Esophagus squamous epithelium (tissue), 5 donors: Measurements from ENCODE around the gene KCNH1. TPM values are rescaled to one million over a fixed set of nuclear protein-coding genes. Genes with fewer than 3 reads are reported as not detected.

Experiments used
- DNase-seq: peaks from one replicate; lab custom pipeline; 2025; lab: John Stamatoyannopoulos, UW
- H3K27ac ChIP-seq, 4 donors: fragments of 200-600 bp; sonication (generic); one replicate each; pipeline ENCODE4 v1.5.1; 2016 to 2019; ENCODE audit warnings: mild to moderate bottlenecking in 1 of 4
- H3K27me3 ChIP-seq, 4 donors: fragments of 200-600 bp; sonication (generic); 1 replicate in 3 of 4; 2 replicates in 1 of 4; pipeline versions ENCODE4 v1.5.1 to v1.6.0; 2017 to 2021; ENCODE audit warnings: antibody characterized with exemption in 1 of 4
- H3K36me3 ChIP-seq, 3 donors: fragments of 200-600 bp; sonication (generic); one replicate each; pipeline ENCODE4 v1.5.1; 2016 to 2019
- H3K4me1 ChIP-seq, 3 donors: fragments of 200-600 bp; sonication (generic); one replicate each; pipeline ENCODE4 v1.5.1; 2017 to 2019
- H3K4me3 ChIP-seq, 4 donors: fragments of 200-600 bp; sonication (generic); 1 replicate in 3 of 4; 2 replicates in 1 of 4; pipeline ENCODE4 v1.5.1; 2016 to 2019; ENCODE audit warnings: mild to moderate bottlenecking in 2 of 4, moderate library complexity in 1 of 4
- H3K9me3 ChIP-seq, 3 donors: fragments of 200-600 bp; sonication (generic); one replicate each; pipeline ENCODE4 v1.5.1; 2016 to 2019
- POLR2A ChIP-seq, 4 donors: fragments of 450-650 bp; IDR thresholded peaks; one replicate each; pipeline ENCODE4 v1.6.1; 2017; ENCODE audit warnings: antibody characterized with exemption in 4 of 4, mild to moderate bottlenecking in 4 of 4, moderate library complexity in 3 of 4
- WGBS, 2 donors: methylation state at CpG; one replicate each; pipeline ENCODE4 v1.1.5; 2018; 5-methylcytosine and 5-hydroxymethylcytosine counted together
- intact Hi-C: fragments of 100-400 bp; cut with DNase I; formaldehyde crosslinking; loops from one replicate; pipeline ENCODE4 v1.15.0; 2022
- total RNA-seq, 4 donors: library from RNA; depleted of rRNA; stranded (reverse); fragments of >200 nt; gene quantifications; one replicate each; pipeline ENCODE4 v1.1.0, GENCODE V29; 2016
- TF ChIP-seq, protein P1 (sequence below), 6 experiments: fragments of 450-650 bp in 4 of 6; fragments of 200-600 bp in 2 of 6; sonication (generic) in 2 of 6; IDR thresholded peaks; one replicate each; pipeline ENCODE4 v1.5.1; 2016 to 2019; ENCODE audit warnings: antibody characterized with exemption in 6 of 6, mild to moderate bottlenecking in 4 of 6, moderate library complexity in 4 of 6
- donor health status: DM: yes; HTN: yes; CAD: no.

Gene KCNH1
- total RNA-seq, 4 donors from 2014 or later: 0.57 to 1.0 (median 0.83) TPM; not detected in 1

DNA sequence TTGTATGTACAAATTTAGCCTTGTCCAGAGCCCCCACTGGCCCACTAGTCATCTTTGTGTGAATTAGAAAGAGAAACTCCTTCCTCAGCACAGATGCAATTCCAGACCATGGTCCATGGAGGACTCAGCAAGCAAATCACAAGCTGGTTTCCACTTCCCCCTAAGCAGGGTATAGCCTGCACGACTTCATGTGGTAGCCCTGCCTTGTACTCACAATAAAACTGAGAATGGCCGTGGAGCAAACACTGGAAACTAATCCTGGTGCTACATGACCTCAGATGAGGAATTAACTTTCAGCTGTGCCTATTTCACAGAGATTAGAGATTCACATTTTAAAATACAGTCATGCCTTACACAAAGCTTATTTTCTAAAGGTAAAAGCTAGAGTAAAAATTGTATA is 32.5 kb downstream of the KCNH1 start:
- Histone ChIP-seq H3K27ac (no peak overlapping the region), H3K4me1 (no peaks in the 10 kb centered on the region), H3K27me3 (no peaks in the 10 kb centered on the region), H3K4me3 (no peak overlapping the region), H3K9me3 (no peaks in the 10 kb centered on the region), H3K36me3 (no peaks in the 10 kb centered on the region)
- TF ChIP-seq POLR2A (IDR thresholded peaks at IDR 0.05): no peak
- TF ChIP-seq, protein P1, sequence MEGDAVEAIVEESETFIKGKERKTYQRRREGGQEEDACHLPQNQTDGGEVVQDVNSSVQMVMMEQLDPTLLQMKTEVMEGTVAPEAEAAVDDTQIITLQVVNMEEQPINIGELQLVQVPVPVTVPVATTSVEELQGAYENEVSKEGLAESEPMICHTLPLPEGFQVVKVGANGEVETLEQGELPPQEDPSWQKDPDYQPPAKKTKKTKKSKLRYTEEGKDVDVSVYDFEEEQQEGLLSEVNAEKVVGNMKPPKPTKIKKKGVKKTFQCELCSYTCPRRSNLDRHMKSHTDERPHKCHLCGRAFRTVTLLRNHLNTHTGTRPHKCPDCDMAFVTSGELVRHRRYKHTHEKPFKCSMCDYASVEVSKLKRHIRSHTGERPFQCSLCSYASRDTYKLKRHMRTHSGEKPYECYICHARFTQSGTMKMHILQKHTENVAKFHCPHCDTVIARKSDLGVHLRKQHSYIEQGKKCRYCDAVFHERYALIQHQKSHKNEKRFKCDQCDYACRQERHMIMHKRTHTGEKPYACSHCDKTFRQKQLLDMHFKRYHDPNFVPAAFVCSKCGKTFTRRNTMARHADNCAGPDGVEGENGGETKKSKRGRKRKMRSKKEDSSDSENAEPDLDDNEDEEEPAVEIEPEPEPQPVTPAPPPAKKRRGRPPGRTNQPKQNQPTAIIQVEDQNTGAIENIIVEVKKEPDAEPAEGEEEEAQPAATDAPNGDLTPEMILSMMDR (IDR thresholded peaks at IDR 0.05): no peak
- no peak for DNase-seq
- intact Hi-C loops: no loop called here
- WGBS, 2 donors: 65 to 68% methylated on average over 2 of the region's 2 CpGs

DNA sequence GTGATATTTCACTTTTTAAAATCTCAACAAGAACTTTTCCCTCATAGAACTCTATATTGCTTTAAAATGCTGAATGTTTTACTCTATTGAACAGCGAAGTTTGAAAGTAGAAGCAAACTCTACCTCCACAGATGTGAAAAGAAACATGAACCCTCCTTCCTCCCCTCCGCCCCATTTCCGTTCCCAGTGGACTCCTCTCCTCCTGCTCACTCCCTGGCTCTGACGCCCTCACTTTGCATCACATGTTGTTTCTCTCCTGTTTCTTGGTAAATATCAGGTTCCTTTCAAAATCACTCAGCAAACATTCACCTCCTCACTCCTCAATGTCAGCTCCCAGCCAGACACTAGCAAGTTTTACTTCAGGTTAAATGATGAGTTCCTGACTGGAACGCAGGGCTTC is 34.6 kb downstream of the KCNH1 start:
- DNase-seq: no peak
- 62 to 70% methylated on average over 5 of the region's 5 CpGs for WGBS, 2 donors

DNA sequence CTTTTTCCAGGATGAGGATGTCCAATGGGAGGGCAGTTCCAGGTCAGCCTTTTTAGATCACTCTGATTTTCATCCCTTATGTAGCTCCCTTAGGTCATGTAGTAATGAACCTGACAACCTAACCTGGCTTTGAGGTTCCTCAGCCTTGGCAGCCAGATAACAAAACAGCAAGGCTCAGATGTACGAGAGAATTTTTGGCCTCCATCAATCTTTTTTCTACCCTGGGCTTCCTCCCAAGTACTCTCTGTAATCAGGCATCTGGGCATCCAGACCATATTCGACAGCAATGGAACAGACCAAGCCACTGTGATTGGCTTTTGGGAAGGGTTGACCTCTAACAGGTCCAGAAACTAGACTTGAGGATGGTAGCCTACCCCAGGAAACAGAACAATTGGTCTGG is 38.6 kb downstream of the KCNH1 start:
- Histone ChIP-seq H3K9me3 (no peaks in the 10 kb centered on the region), H3K27ac (no peak overlapping the region), H3K36me3 (no peaks in the 10 kb centered on the region), H3K4me3 (no peak overlapping the region), H3K27me3 (peaks cover 0 to 3% (median 0%) of the 10 kb centered on the region in 4 donors), H3K4me1 (no peaks in the 10 kb centered on the region)
- DNase-seq: no peak
- TF ChIP-seq, protein P1 (IDR thresholded peaks at IDR 0.05): no peak
- no peak for TF ChIP-seq POLR2A (IDR thresholded peaks at IDR 0.05)
- intact Hi-C loops: no loop called here
- 80 to 92% methylated on average over 1 to 2 of the region's 2 CpGs for WGBS, 2 donors

More for the DNA sequence above, 34.6 kb downstream of the KCNH1 start:
- Histone ChIP-seq H3K4me1 (no peaks in the 10 kb centered on the region), H3K27ac (no peak overlapping the region), H3K4me3 (no peak overlapping the region), H3K27me3 (peaks cover 0 to 2% (median 0%) of the 10 kb centered on the region in 4 donors), H3K36me3 (no peaks in the 10 kb centered on the region), H3K9me3 (no peaks in the 10 kb centered on the region)
- TF ChIP-seq, protein P1 (IDR thresholded peaks at IDR 0.05): no peak
- no peak for TF ChIP-seq POLR2A (IDR thresholded peaks at IDR 0.05)
- intact Hi-C loops: no loop called here

DNA sequence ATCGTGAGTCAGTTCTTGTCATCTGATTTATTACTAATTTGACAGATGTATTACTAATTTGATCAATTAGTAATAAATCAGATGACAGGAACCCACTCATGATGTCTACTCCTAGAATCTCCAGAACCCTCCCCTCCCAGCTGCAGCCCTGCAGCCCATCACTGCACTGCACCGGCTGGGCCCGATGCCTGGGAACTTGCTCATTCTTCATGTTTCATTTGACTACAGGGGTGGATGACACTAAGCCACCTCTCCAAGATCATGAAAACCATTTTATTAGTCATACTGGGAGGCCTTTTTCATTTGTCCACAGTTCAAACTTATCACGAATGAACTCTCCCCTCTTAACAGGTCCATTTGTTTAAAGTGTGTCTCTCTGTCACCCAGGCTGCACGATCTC is 41.0 kb downstream of the KCNH1 start:
- DNase-seq: no peak
- Histone ChIP-seq H3K27me3 (peaks cover 0 to 3% (median 0%) of the 10 kb centered on the region in 4 donors), H3K9me3 (no peaks in the 10 kb centered on the region), H3K4me1 (no peaks in the 10 kb centered on the region), H3K36me3 (no peaks in the 10 kb centered on the region), H3K4me3 (no peak overlapping the region), H3K27ac (no peak overlapping the region)
- WGBS, 2 donors: 85 to 88% methylated on average over 5 of the region's 5 CpGs
- TF ChIP-seq POLR2A (IDR thresholded peaks at IDR 0.05): no peak
- TF ChIP-seq, protein P1 (IDR thresholded peaks at IDR 0.05): no peak
- intact Hi-C loops: no loop called here

DNA sequence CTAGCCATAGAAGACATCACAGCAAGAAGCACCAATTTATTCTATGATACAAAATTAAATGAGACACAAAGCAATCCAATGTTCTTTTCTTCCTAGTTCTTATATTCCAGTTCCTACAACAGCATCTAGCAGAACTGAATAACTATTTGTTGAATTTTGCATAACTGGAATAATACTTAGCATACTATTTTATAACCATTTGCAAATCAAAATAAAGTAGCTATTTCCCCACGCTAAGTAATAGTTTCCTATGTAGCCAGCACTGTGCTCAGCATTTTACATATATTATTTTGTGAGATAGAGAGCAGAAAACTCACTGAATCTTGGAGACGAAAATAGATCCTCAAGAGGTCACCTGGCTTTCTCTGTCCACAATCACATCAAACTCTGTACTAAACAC is 42.1 kb downstream of the KCNH1 start:
- intact Hi-C loops: no loop called here
- Histone ChIP-seq H3K36me3 (no peaks in the 10 kb centered on the region), H3K9me3 (no peaks in the 10 kb centered on the region), H3K4me3 (no peak overlapping the region), H3K4me1 (no peaks in the 10 kb centered on the region), H3K27me3 (peaks cover 0 to 3% (median 0%) of the 10 kb centered on the region in 4 donors), H3K27ac (no peak overlapping the region)
- TF ChIP-seq POLR2A (IDR thresholded peaks at IDR 0.05): no peak
- TF ChIP-seq, protein P1 (IDR thresholded peaks at IDR 0.05): no peak
- WGBS, 2 donors: 76 to 82% methylated on average over 2 of the region's 2 CpGs
- no peak for DNase-seq
